Neural crest cell (in vitro differentiated cells): ENCODE data around the gene CCNJ. TPM values are rescaled to one million over a fixed set of nuclear protein-coding genes. Genes with fewer than 3 reads are reported as not detected.
"Not testable (repeated sequence)": the region's sequence is repeated elsewhere in the genome, so short reads cannot be mapped to it uniquely, and the experiment has no call there.

Source experiments
- DNase-seq: peaks from one replicate; pipeline ENCODE4 v3.0.0; 2021; ENCODE audit warnings: low read depth, mixed read lengths, low spot score
- H3K27ac Mint-ChIP-seq: one replicate; pipeline ENCODE4 v1.8.0; 2021; ENCODE audit warnings: mild to moderate bottlenecking, mixed read lengths; ENCODE audit not compliant: unreplicated experiment
- H3K27me3 Mint-ChIP-seq: 2 replicates; pipeline ENCODE4 v1.8.0; 2021; ENCODE audit warnings: low read depth, mild to moderate bottlenecking, mixed read lengths
- H3K36me3 Mint-ChIP-seq: 2 replicates; pipeline ENCODE4 v1.8.0; 2021; ENCODE audit warnings: low read depth, mild to moderate bottlenecking, mixed read lengths
- H3K4me1 Mint-ChIP-seq: 2 replicates; pipeline ENCODE4 v1.8.0; 2021; ENCODE audit warnings: mixed read lengths
- H3K4me3 Mint-ChIP-seq: one replicate; pipeline ENCODE4 v1.8.0; 2021; ENCODE audit warnings: mild to moderate bottlenecking, mixed read lengths
- H3K9me3 Mint-ChIP-seq: 2 replicates; pipeline ENCODE4 v1.8.0; 2021; ENCODE audit warnings: mixed read lengths
- total RNA-seq: library from RNA; stranded (reverse); gene quantifications from 2 replicates; pipeline ENCODE4 v1.2.1, GENCODE V29; 2021
- TF ChIP-seq, protein P1 (sequence below): fragments of 200-600 bp; sonication (generic); conservative IDR thresholded peaks from 2 replicates; pipeline ENCODE4 v1.5.0; 2021; ENCODE audit warnings: antibody characterized with exemption, mild to moderate bottlenecking

The CCNJ gene
- total RNA-seq, 1 donor from 2014 or later: 61.3 TPM

DNA sequence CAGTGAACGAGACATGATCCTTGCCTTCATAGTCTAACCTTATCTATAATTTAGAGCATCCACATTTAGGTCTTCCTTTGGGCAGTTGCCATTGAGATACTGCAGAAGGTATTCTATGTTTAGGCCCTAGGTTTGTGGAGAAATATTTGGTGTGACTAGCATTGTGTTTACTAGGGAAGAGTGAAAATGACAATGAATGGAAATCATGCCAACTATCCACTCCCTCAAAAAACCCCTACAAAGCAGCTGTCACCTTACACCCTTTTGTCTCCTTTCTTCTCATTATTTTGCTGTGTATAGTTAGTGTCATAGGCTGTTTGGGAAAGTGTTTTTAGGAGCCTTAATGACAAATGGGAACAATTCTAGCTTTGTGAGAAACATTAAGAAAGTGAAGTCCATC is 3.2 kb downstream of the CCNJ start:
- H3K27me3 Mint-ChIP-seq: no peaks in the 10 kb centered on the region
- no peak for DNase-seq
- peaks cover 18% of the 10 kb centered on the region for H3K36me3 Mint-ChIP-seq
- H3K27ac Mint-ChIP-seq: no peak overlapping the region
- TF ChIP-seq, protein P1, sequence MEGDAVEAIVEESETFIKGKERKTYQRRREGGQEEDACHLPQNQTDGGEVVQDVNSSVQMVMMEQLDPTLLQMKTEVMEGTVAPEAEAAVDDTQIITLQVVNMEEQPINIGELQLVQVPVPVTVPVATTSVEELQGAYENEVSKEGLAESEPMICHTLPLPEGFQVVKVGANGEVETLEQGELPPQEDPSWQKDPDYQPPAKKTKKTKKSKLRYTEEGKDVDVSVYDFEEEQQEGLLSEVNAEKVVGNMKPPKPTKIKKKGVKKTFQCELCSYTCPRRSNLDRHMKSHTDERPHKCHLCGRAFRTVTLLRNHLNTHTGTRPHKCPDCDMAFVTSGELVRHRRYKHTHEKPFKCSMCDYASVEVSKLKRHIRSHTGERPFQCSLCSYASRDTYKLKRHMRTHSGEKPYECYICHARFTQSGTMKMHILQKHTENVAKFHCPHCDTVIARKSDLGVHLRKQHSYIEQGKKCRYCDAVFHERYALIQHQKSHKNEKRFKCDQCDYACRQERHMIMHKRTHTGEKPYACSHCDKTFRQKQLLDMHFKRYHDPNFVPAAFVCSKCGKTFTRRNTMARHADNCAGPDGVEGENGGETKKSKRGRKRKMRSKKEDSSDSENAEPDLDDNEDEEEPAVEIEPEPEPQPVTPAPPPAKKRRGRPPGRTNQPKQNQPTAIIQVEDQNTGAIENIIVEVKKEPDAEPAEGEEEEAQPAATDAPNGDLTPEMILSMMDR: no peak
- H3K9me3 Mint-ChIP-seq: no peaks in the 10 kb centered on the region
- H3K4me1 Mint-ChIP-seq: peaks cover 43% of the 10 kb centered on the region
- H3K4me3 Mint-ChIP-seq: peak overlapping the region; percentile 96

DNA sequence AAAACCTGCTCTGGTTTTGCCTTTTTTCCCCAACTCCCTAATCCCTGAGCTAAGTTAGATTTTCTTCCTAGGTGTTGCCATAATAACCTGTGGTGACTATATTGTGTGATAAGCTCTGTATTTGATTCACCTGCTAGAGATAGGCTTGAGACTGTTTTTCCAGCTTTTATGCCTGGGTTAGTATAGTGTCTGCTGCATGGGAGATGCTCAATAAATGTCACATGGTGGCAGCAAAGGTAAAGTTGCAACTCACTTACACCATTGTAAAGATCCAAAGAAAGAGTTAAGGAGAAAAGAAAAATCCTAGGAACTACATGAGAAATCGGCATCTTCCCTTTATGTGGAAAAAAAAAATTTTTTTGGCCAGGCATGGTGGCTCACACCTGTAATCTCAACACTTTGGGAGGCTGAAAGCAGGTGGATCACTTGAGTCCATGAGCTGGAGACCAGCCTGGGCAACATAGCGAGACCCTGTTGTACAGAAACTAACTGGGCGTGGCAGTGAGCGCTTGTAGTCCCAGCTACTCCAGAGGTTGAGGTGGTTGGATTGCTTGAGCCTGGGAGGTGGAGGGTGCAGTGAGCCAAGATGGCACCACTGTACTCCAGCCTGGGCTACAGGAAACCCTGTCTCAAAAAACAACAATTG is 3.7 kb downstream of the CCNJ start:
- Mint-ChIP-seq H3K9me3 (no peaks in the 10 kb centered on the region), H3K4me3 (peak overlapping the region; percentile 96), H3K27me3 (no peaks in the 10 kb centered on the region), H3K36me3 (peaks cover 22% of the 10 kb centered on the region), H3K27ac (no peak overlapping the region), H3K4me1 (peaks cover 46% of the 10 kb centered on the region)
- TF ChIP-seq, protein P1: no peak
- no peak for DNase-seq

DNA sequence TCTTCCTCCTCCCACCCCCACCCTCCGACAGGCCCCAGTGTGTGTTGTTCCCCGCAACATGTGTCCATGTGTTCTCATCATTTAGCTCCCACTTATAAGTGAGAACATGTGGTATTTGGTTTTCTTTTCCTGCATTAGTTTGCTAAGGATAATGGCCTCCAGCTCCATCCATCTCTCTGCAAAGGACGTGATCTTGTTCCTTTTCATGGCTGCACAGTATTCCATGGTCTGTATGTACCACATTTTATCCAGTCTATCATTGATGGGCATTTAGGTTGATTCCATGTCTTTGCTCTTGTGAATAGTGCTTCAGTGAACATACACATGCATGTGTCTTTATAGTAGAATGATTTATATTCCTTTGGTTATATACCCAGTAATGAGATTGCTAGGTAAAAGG is 4.5 kb downstream of the CCNJ start:
- H3K27me3 Mint-ChIP-seq, DNase-seq: not testable (repeated sequence)
- H3K4me3 Mint-ChIP-seq: peak overlapping the region; percentile 54

DNA sequence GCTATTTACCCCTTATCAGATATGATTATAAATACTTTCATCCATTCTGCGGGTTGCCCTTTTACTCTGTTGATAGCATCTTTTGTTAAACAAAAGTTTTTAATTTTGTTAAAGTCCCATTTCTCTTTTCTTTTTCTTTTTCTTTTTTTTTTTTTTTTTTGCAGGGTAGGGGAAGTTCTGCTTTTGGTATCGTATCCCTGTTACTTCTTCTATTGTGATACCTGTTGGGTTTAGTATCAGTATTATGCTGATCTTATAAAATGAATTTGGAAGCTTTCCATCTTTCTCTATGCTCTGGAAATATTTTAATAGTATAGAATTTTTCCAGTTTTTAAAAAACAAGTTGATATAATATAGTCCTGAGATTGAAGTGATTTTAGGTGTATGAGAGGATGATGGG is 6.0 kb downstream of the CCNJ start:
- TF ChIP-seq, protein P1: no peak
- Mint-ChIP-seq H3K27me3 (no peaks in the 10 kb centered on the region), H3K4me3 (peak overlapping the region; percentile 42), H3K9me3 (no peaks in the 10 kb centered on the region), H3K27ac (no peak overlapping the region), H3K36me3 (peaks cover 27% of the 10 kb centered on the region), H3K4me1 (peaks cover 45% of the 10 kb centered on the region)
- no peak for DNase-seq

More for the DNA sequence above, 4.5 kb downstream of the CCNJ start:
- peaks cover 45% of the 10 kb centered on the region for H3K4me1 Mint-ChIP-seq
- peaks cover 26% of the 10 kb centered on the region for H3K36me3 Mint-ChIP-seq
- H3K27ac Mint-ChIP-seq, H3K9me3 Mint-ChIP-seq: not testable (repeated sequence)

DNA sequence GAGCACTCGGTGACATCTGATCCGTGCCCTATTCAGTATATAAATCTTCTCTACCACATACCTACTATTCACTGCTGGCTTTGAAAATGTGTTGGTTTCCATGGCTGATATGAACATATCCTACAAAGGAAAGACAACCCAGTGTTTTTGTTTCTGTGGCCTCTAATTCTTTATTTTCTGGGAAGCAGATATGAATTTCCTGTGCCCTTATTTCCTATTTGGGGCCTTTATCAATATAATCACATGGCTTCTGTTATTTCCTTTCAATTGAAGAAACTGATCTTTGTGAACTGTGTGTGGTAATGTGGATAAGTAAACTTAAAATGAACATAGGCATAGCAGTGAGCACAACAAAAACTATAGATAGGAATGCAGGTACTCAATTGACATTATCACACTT is 10.6 kb downstream of the CCNJ start:
- TF ChIP-seq, protein P1: no peak
- H3K27me3 Mint-ChIP-seq: no peaks in the 10 kb centered on the region
- H3K9me3 Mint-ChIP-seq: no peaks in the 10 kb centered on the region
- H3K4me1 Mint-ChIP-seq: peaks cover 12% of the 10 kb centered on the region
- no peak overlapping the region for H3K27ac Mint-ChIP-seq
- peaks cover 25% of the 10 kb centered on the region for H3K36me3 Mint-ChIP-seq
- H3K4me3 Mint-ChIP-seq: no peak overlapping the region
- no peak for DNase-seq

DNA sequence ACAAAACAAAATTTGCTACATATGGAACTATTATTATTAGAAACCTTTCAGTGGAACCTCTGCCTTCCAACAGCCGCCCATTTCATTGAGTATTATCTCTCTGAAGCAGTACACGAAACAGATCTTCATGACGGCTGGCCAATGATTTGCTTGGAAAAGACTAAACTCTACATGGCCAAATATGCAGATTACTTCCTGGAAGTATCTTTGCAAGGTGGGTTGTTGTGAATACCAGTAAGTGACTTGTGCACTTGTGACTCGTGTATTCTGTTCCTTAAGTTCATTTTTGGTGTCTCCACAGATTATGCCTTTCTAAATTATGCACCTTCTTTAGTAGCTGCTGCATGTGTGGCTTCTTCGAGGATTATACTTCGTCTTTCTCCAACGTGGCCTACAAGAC is 13.4 kb downstream of the CCNJ start:
- Mint-ChIP-seq H3K27ac (no peak overlapping the region), H3K9me3 (no peaks in the 10 kb centered on the region), H3K4me1 (peaks cover 5% of the 10 kb centered on the region), H3K27me3 (no peaks in the 10 kb centered on the region), H3K4me3 (no peak overlapping the region), H3K36me3 (peaks cover 33% of the 10 kb centered on the region)
- no peak for DNase-seq
- TF ChIP-seq, protein P1: no peak
